GM11168 (cell line): Measurements from ENCODE around the gene CSNK2A1.
"Not testable (repeated sequence)": the region's sequence is repeated elsewhere in the genome, so short reads cannot be mapped to it uniquely, and the experiment has no call there.

Experiments used
- in situ Hi-C: fragments of 300-500 bp; cut with MboI; formaldehyde crosslinking; loops from one replicate; pipeline ENCODE4 v1.12.0; 2022; ENCODE audit warnings: low sequenced_read_pairs; ENCODE audit not compliant: unreplicated experiment

The CSNK2A1 gene

GRCh38 chr20:543369-544152 is at the start of gene CSNK2A1:
CSNK2A1 (minus strand) TSS chr20:543790; CDS start chr20:508551, 35,239 bp downstream.
- in situ Hi-C loops, result no loop called here

- in situ Hi-C loops, result no loop called here
Observed at GRCh38 chr20:592506-592905, 48.9 kb upstream of the CSNK2A1 start.

- in situ Hi-C loops, result no loop called here
Observed at GRCh38 chr20:591941-592340, 48.4 kb upstream of the CSNK2A1 start.

- in situ Hi-C loops, result no loop called here
Observed at GRCh38 chr20:588932-589672, 45.5 kb upstream of the CSNK2A1 start.

GRCh38 chr20:588476-588875 is 44.9 kb upstream of the CSNK2A1 start:
- in situ Hi-C loops, result no loop called here

GRCh38 chr20:584971-585301 is 41.3 kb upstream of the CSNK2A1 start:
- in situ Hi-C loops, result no loop called here

DNA sequence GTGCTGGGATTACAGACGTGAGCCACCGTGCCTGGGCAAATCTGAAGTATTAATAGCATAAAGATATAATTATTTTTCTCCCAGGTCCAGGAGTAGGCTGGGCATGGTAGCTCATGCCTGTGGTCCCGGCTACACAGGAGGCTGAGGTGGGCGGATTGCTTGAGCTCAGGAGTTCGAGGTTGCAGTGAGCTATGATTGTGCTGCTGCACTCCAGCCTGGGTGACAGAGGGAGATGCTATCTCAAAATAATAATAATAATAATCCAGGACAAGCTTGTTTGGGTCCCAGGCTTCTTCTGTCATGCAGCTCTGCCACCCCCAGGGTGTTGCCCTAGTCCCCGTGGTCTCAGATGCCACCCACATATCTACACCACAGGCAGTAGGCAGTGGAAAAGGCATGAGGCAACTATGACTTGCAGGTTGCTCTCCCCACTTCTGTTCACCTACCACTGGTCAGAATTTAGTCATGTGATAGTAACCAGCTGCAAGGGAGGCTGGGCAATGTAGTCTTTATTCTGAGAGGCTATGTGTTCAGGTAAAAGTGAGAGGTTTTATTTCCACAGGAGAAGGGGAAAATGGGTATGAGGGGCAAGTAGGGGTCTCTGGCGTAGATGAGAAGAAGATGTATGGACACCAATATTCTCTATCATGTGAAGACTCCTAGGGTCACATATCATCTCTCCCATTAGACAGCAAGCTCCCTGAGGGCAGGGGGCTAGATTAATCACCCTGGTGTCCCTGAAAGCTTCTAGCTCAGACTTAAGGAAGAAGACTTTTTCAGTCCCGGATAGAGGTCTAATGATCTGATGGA is 40.8 kb upstream of the CSNK2A1 start:
- in situ Hi-C loops, result no loop called here

DNA sequence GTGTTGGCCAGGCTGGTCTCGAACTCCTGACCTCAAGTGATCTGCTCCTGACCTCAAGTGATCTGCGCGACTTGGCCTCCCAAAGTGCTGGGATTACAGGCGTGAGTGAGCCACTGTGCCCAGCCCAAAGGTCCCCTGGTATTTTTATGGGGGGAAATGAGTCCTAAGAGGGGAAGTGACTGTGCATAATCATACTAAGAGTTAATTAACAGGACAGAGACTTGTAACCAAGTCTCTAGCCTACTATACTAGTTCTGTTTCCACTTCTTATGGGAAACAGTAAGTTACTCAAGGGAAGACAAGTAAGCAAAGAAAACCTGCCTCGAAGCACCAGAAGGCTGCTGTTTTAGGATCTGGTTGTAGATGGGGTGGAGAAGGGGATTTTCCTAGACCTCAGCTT is 38.6 kb upstream of the CSNK2A1 start:
- in situ Hi-C loops, result no loop called here

- in situ Hi-C loops, result not testable (repeated sequence)
Observed at GRCh38 chr20:578940-579690, 35.5 kb upstream of the CSNK2A1 start.

DNA sequence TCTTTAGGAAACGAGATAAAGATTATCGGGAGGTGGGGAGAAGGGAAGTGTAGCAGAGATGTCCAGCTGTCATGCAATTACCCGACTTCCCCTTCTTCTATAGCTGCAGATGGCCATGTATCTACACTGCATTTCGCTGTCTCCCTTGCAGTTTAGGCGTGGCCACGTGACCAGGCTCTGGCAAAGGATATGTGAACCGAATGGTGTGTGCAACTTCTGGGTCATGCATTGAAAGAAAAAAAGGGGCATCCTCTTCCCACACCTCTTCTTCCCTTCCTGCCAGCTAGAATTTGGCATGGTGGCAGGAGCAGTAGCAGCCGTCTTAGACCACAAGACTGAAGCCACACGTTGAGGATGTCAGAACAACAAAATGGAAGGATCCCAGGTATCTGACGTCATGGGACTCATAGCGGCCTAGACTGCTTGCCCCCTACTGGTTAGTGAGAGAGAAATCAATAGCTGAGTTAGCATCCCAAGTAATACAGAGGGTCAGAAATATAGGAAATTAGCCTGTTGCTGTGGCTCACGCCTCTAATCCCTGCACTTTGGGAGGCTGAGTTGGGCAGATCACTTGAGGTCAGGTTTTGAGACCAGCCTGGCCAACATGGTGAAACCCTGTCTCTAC is 33.7 kb upstream of the CSNK2A1 start:
- in situ Hi-C loops, result no loop called here

DNA sequence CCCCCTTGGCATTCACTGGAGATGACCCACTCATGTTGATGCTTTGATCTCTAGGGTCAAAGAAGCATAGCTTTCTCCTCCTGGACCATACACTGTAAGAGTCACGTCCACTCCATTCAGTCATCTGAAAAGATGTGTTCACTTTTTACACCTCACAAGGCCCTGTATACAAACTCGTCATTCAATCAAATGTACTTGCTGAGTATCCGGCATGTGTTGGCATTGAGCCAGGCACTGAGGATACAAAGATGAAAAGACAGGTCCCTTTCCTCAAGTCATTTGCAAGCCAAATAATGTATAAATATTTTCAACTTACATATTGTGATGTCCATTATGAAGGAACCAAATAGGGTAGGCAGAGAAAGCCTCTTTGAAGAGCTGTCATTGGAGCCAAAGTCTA is 32.6 kb upstream of the CSNK2A1 start:
- in situ Hi-C loops, result no loop called here

- in situ Hi-C loops, result no loop called here
Observed at GRCh38 chr20:575230-575629, 31.6 kb upstream of the CSNK2A1 start.

DNA sequence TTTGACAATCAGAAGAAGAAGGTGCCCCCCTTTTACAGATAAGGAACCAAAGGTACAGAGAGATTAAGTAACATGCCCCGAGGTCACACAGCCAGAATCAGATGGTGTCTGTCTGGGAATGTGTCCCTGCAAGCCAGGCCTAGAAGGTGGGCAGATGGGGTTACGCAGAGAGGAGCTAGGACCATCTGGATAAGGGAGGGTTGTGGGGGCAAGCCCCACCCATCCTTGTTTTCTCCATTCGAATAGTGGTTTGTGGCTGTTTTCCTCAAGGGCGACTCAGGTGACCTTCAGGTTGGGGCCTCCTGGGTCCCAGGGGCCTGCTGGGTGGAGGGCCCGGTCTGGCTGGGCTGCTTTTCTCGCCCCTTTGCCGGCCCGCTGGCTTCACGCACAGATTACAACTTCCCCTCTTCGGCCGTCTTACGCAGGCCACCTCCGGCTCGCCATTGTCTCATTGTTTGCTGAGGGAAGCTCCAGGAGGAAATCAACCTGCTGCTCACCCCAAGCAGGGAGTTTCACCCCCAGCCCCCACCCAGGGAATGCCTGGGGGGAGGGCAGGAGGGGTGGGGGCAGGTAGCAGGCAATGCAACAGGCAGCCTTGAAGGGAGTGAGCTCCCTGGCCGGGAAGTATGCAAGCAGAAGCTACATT is 30.8 kb upstream of the CSNK2A1 start:
- in situ Hi-C loops, result no loop called here

DNA sequence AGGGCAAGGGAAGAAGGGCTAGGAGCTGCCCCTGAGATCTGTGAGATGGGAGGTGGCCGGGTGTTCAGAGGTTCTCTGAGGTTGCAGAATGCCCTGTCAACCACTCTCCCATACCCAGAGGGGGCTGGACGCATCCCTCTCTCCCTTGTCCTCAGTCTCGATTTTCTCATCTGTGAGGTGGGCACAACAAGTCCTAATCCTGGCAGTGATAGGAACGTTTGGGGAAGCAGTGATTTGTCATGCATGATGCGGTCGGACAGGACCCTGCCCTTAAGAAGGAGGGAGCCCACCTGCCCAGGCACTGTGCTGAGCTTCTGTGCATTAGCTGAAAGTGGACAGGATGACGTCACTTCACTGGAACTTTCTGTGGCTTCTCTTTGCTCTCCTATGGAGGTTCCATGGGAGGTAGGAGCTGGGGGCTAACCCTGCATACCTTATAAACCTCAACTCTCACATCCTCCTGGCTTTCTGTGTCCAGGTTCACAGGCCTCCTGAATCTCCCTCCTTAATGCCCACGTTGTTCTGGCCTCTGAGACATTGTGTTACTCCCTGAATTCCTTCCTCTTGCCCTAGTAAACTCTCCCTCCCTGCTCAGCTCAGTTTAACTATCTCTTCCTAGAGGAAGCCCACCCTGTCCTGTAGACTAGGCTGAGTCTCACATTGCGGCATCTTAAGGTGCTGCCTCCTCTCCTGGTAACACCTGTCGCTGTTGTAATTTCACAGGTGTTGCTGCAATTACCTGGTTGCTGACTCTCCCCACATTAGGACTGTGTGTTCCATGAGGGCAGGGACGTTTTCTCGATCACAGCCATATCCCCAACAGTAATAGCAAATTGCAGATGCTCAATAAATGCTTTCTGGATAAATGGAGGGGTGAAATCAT is 30.1 kb upstream of the CSNK2A1 start:
- in situ Hi-C loops, result no loop called here

DNA sequence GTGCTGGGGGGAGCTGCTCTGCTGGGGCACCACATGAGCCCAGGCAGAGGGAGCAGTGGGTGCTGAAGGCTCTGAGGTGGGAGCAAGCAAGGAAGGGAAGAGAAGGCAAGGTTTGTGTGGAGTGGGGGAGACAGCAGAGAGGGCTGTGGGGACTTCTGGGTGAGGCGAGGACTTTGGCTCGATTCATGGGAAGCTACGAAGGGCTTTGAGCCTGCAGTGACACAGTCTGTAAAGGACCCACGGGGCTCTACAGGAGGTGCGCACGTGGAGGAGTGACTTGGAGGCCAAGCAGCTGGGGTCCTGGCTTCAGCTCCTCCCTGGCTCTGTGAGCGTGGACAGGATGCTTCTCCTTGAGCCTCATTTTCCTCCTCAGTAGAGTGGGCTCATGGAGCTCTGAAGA is 29.1 kb upstream of the CSNK2A1 start:
- in situ Hi-C loops, result no loop called here

- in situ Hi-C loops, result no loop called here
Observed at GRCh38 chr20:571754-572441, 28.3 kb upstream of the CSNK2A1 start.

DNA sequence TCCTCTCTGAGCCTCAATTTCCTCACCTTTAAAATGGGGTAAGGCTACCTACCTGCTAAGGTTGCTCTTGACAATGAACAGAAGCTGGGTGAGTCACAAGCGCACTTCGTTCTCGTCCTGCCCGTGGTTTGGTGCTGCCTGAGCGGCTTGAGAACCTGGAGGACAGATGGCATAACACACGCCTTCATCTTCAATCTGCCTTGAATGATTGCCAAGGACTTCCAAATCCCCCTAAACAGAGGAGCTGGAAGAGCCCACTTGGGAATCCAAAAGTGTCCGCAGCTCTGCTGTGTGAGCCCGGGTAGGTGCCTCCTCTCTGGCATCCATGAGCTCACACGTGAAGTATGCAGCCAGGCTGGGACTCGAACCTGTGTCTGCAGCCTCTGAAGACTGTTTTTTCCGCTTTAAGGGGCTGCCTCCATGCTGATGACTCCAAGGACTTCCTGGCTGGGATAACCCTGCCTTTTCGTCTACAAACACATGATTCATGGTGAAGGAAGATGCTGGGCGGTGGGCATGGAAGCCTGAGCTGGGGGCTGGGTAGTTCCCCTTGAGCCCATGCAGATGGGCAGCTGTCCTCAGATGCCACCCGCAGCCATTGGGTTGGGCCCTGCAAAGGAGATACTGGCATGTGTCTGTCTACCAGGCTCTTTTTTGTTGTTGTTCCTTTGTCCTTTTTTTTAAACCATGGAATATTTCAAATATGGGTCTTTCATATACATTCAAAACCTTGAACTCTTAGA is 25.3 kb upstream of the CSNK2A1 start:
- in situ Hi-C loops, result no loop called here
